ENCODE measurements around the gene BCAP31. TPM values are rescaled to one million over a fixed set of nuclear protein-coding genes. Genes with fewer than 3 reads are reported as not detected.

Gene BCAP31
- total RNA-seq, 3 donors from 2014 or later, result 158 to 209 (median 181) TPM

GRCh38 chrX:153767674-153768055 lies 43.5 kb upstream of the BCAP31 start:
- no peaks in the 10 kb centered on the region for H3K4me1 ChIP-seq (ENCODE audit: low read depth)
- H3K9me3 ChIP-seq, result no peaks in the 10 kb centered on the region
- DNase-seq (peak in 1 of 3 donors; percentile 10), ATAC-seq (no peak)
- intact Hi-C loops (cut with DNase I, micrococcal nuclease), result loop anchor here in 1 of 2 donors (10.0 kb wide), 1 partner anchor 187 kb away; no protein-coding TSS in a partner anchor
- no peak overlapping the region for H3K4me3 ChIP-seq
- no peaks in the 10 kb centered on the region for H3K36me3 ChIP-seq (ENCODE audit: low read depth)
- TF ChIP-seq CTCF (IDR thresholded peaks at IDR 0.05), result no peak

- Histone ChIP-seq H3K36me3 (ENCODE audit: low read depth) (no peaks in the 10 kb centered on the region), H3K9me3 (no peaks in the 10 kb centered on the region), H3K4me1 (ENCODE audit: low read depth) (no peaks in the 10 kb centered on the region), H3K4me3 (no peak overlapping the region)
- TF ChIP-seq CTCF (IDR thresholded peaks at IDR 0.05), result no peak
- intact Hi-C loops (cut with DNase I, micrococcal nuclease), result loop anchor here in 1 of 2 donors (10.0 kb wide), 1 partner anchor 188 kb away; no protein-coding TSS in a partner anchor
- DNase-seq, result peak in 2 of 3 donors; percentile 13 to 48
- ATAC-seq, result peak; percentile 2
These were observed 42.9 kb upstream of the BCAP31 start for GRCh38 chrX:153766871-153767673.

GRCh38 chrX:153766098-153766817 lies 42.1 kb upstream of the BCAP31 start:
- ATAC-seq (peak; percentile 5), DNase-seq (peak; percentile 11 to 43 (median 30))
- Histone ChIP-seq H3K4me3 (no peak overlapping the region), H3K9me3 (no peaks in the 10 kb centered on the region), H3K4me1 (ENCODE audit: low read depth) (no peaks in the 10 kb centered on the region), H3K36me3 (ENCODE audit: low read depth) (no peaks in the 10 kb centered on the region)
- no peak for TF ChIP-seq CTCF (IDR thresholded peaks at IDR 0.05)
- intact Hi-C loops (cut with DNase I, micrococcal nuclease), result loop anchor here in 1 of 2 donors (10.0 kb wide), 1 partner anchor 189 kb away; no protein-coding TSS in a partner anchor

GRCh38 chrX:153765138-153766079 lies 41.2 kb upstream of the BCAP31 start:
- ATAC-seq, result no peak
- peak in 2 of 3 donors; percentile 29 to 44 for DNase-seq
- TF ChIP-seq CTCF (IDR thresholded peaks at IDR 0.05), result no peak
- Histone ChIP-seq H3K4me1 (ENCODE audit: low read depth) (no peaks in the 10 kb centered on the region), H3K4me3 (no peak overlapping the region), H3K36me3 (ENCODE audit: low read depth) (no peaks in the 10 kb centered on the region), H3K9me3 (no peaks in the 10 kb centered on the region)
- intact Hi-C loops (cut with DNase I, micrococcal nuclease), result loop anchor here in 1 of 2 donors (10.0 kb wide), 1 partner anchor 189 kb away; no protein-coding TSS in a partner anchor

GRCh38 chrX:153764786-153765137 lies 40.6 kb upstream of the BCAP31 start:
- H3K36me3 ChIP-seq (ENCODE audit: low read depth), result no peaks in the 10 kb centered on the region
- no peaks in the 10 kb centered on the region for H3K9me3 ChIP-seq
- no peaks in the 10 kb centered on the region for H3K4me1 ChIP-seq (ENCODE audit: low read depth)
- TF ChIP-seq CTCF (IDR thresholded peaks at IDR 0.05), result no peak
- ATAC-seq, result no peak
- peak in 1 of 3 donors; percentile 47 for DNase-seq
- H3K4me3 ChIP-seq, result no peak overlapping the region
- intact Hi-C loops (cut with DNase I, micrococcal nuclease), result loop anchor here in 1 of 2 donors (10.0 kb wide), 1 partner anchor 190 kb away; no protein-coding TSS in a partner anchor
